SK-N-SH treated with all-trans-retinoic acid at 6 μM for 48 hours (cell line): ENCODE data around the gene EEF1AKMT3.

Experiments used
- ATAC-seq: fragments of 200-7000 bp; cut with Tn5 transposase; 3 replicates; pipeline ENCODE4 v1.9.1; 2020; ENCODE audit warnings: mild to moderate bottlenecking, moderate library complexity
- ARNTL ChIP-seq: fragments of 450-650 bp; formaldehyde crosslinking; IDR thresholded peaks from 2 replicates; pipeline ENCODE4 v1.5.0; 2020; ENCODE audit warnings: low read depth, mild to moderate bottlenecking, moderate library complexity, borderline replicate concordance
- BACH2 ChIP-seq: fragments of 250-450 bp; sonication (Bioruptor Pico); IDR thresholded peaks from 2 replicates; pipeline ENCODE4 v1.9.0; 2021; ENCODE audit warnings: mild to moderate bottlenecking, borderline replicate concordance
- CSRNP3 ChIP-seq: fragments of 250-450 bp; sonication (Bioruptor Pico); IDR thresholded peaks from 2 replicates; pipeline ENCODE4 v1.5.1; 2021; ENCODE audit warnings: mild to moderate bottlenecking, moderate library complexity
- ESRRG ChIP-seq: fragments of 250-450 bp; sonication (Bioruptor Pico); IDR thresholded peaks from 2 replicates; pipeline ENCODE4 v1.6.1; 2021; ENCODE audit warnings: mild to moderate bottlenecking
- GLIS3 ChIP-seq: fragments of 250-450 bp; sonication (Bioruptor Pico); IDR thresholded peaks from 2 replicates; pipeline ENCODE4 v1.5.0; 2020; ENCODE audit warnings: mild to moderate bottlenecking, moderate library complexity
- ISL1 ChIP-seq: fragments of 250-450 bp; sonication (Bioruptor Pico); IDR thresholded peaks from 2 replicates; pipeline ENCODE4 v2.1.2; 2022; ENCODE audit warnings: mild to moderate bottlenecking, moderate library complexity
- PATZ1 ChIP-seq: fragments of 250-450 bp; sonication (Bioruptor Pico); IDR thresholded peaks from 2 replicates; pipeline ENCODE4 v1.8.0; 2020; ENCODE audit warnings: mild to moderate bottlenecking, moderate library complexity, borderline replicate concordance
- PPARA ChIP-seq: fragments of 250-450 bp; sonication (Bioruptor Pico); IDR thresholded peaks from 2 replicates; pipeline ENCODE4 v1.5.0; 2020; ENCODE audit warnings: mild to moderate bottlenecking, borderline replicate concordance
- RARB ChIP-seq: fragments of 250-450 bp; sonication (Bioruptor Pico); IDR thresholded peaks from 2 replicates; pipeline ENCODE4 v1.8.0; 2021; ENCODE audit warnings: mild to moderate bottlenecking, moderate library complexity
- SNAI2 ChIP-seq: fragments of 250-450 bp; sonication (Bioruptor Pico); IDR thresholded peaks from 2 replicates; pipeline ENCODE4 v1.5.0; 2020; ENCODE audit warnings: mild to moderate bottlenecking, moderate library complexity
- TCF4 ChIP-seq: fragments of 250-450 bp; sonication (Bioruptor Pico); IDR thresholded peaks from 2 replicates; pipeline ENCODE4 v1.8.0; 2021; ENCODE audit warnings: mild to moderate bottlenecking, moderate library complexity, borderline replicate concordance
- TOX ChIP-seq: fragments of 250-450 bp; sonication (Bioruptor Pico); IDR thresholded peaks from 2 replicates; pipeline ENCODE4 v1.8.0; 2021; ENCODE audit warnings: mild to moderate bottlenecking, moderate library complexity, borderline replicate concordance
- ZC3H10 ChIP-seq: fragments of 250-450 bp; sonication (Bioruptor Pico); IDR thresholded peaks from 2 replicates; pipeline ENCODE4 v1.5.1; 2021; ENCODE audit warnings: mild to moderate bottlenecking, moderate library complexity
- ZFP3 ChIP-seq: fragments of 250-450 bp; sonication (Bioruptor Pico); IDR thresholded peaks from 2 replicates; pipeline ENCODE4 v1.5.0; 2020; ENCODE audit warnings: mild to moderate bottlenecking, moderate library complexity
- ZFP30 ChIP-seq: fragments of 450-650 bp; formaldehyde crosslinking; IDR thresholded peaks from 2 replicates; pipeline ENCODE4 v1.5.0; 2022; ENCODE audit warnings: mild to moderate bottlenecking, moderate library complexity
- ZNF565 ChIP-seq: fragments of 450-650 bp; formaldehyde crosslinking; conservative IDR thresholded peaks from 2 replicates; pipeline ENCODE4 v1.5.0; 2020; ENCODE audit warnings: low read depth, mild to moderate bottlenecking, moderate library complexity
- ZNF70 ChIP-seq: fragments of 450-650 bp; formaldehyde crosslinking; IDR thresholded peaks from 2 replicates; pipeline ENCODE4 v1.5.0; 2020; ENCODE audit warnings: mild to moderate bottlenecking, moderate library complexity
- ZNF8 ChIP-seq: fragments of 450-650 bp; formaldehyde crosslinking; IDR thresholded peaks from 2 replicates; pipeline ENCODE4 v1.5.0; 2020; ENCODE audit warnings: mild to moderate bottlenecking, moderate library complexity
- TF ChIP-seq, protein P1 (sequence below): fragments of 250-450 bp; sonication (Bioruptor Pico); IDR thresholded peaks from 2 replicates; pipeline ENCODE4 v1.5.0; 2020; ENCODE audit warnings: mild to moderate bottlenecking, moderate library complexity

EEF1AKMT3 gene

DNA sequence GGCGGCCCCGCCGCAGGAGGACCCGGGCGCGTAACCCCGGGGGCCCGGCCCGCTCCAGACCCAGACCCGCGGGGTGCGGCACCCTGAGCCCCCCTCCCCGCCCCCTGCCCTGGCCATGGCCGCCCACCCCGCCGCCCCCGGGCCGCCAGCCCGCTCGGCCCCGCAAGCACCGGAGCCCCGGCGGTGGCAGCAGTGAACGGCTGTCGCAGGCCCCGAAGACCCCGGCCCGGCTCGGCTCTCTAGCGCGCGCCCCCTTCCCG is 17.3 kb upstream of the EEF1AKMT3 start (continued):
- TF ChIP-seq, protein P1, sequence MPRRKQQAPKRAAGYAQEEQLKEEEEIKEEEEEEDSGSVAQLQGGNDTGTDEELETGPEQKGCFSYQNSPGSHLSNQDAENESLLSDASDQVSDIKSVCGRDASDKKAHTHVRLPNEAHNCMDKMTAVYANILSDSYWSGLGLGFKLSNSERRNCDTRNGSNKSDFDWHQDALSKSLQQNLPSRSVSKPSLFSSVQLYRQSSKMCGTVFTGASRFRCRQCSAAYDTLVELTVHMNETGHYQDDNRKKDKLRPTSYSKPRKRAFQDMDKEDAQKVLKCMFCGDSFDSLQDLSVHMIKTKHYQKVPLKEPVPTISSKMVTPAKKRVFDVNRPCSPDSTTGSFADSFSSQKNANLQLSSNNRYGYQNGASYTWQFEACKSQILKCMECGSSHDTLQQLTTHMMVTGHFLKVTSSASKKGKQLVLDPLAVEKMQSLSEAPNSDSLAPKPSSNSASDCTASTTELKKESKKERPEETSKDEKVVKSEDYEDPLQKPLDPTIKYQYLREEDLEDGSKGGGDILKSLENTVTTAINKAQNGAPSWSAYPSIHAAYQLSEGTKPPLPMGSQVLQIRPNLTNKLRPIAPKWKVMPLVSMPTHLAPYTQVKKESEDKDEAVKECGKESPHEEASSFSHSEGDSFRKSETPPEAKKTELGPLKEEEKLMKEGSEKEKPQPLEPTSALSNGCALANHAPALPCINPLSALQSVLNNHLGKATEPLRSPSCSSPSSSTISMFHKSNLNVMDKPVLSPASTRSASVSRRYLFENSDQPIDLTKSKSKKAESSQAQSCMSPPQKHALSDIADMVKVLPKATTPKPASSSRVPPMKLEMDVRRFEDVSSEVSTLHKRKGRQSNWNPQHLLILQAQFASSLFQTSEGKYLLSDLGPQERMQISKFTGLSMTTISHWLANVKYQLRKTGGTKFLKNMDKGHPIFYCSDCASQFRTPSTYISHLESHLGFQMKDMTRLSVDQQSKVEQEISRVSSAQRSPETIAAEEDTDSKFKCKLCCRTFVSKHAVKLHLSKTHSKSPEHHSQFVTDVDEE (CRISPR knock-in tag): no peak
- TF ChIP-seq ESRRG (CRISPR knock-in tag): no peak
- TF ChIP-seq CSRNP3 (CRISPR knock-in tag): no peak
- TF ChIP-seq, all 23 proteins: peak for 0

DNA sequence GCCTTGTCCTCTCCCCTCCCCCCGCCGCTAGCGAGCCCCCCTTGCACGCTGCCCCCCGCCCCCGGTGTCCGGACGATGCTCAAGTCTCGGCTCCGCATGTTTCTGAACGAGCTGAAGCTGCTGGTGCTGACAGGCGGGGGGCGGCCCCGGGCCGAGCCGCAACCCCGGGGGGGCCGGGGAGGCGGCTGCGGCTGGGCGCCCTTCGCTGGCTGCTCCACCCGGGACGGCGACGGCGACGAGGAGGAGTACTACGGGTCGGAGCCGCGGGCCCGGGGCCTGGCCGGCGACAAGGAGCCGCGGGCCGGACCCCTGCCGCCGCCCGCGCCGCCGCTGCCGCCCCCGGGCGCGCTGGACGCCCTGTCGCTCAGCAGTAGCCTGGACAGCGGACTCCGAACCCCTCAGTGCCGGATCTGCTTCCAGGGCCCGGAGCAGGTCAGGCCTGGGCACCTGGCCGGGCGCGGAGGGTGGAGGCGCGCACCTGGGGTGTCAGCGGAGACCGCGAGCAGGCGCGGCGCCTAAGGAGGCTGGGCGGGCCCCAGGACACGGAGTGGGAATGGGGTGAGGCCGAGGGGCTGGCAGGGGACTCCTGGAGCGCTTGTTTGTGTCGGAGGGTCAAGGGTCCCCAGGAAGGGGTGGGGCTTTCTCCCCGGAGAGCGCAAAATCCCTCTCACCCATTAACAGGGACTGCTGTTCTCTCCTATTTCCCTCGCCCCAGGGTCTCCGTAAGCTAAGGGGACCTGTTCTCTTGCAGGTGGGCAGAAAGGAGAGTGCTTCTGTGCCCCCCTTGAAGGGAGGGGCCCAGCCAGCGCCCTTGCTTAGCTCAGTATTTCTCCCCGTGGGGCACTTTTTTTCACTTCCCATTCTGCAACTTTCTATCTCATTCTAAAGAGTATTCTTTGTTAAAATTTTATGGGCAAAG is 16.7 kb upstream of the EEF1AKMT3 start:
- TF ChIP-seq ZC3H10 (CRISPR knock-in tag): no peak
- no peak for TF ChIP-seq ZNF70
- TF ChIP-seq TOX (CRISPR knock-in tag): no peak
- TF ChIP-seq PPARA: no peak
- TF ChIP-seq, protein P1 (CRISPR knock-in tag): no peak
- TF ChIP-seq BACH2 (CRISPR knock-in tag): no peak
- no peak for TF ChIP-seq ZFP3
- no peak for TF ChIP-seq SNAI2 (CRISPR knock-in tag)
- no peak for TF ChIP-seq ZFP30
- no peak for TF ChIP-seq TCF4 (CRISPR knock-in tag)
- no peak for TF ChIP-seq ARNTL (CRISPR knock-in tag)
- TF ChIP-seq CSRNP3 (CRISPR knock-in tag): no peak
- TF ChIP-seq ZNF8 (CRISPR knock-in tag): no peak
- TF ChIP-seq ISL1 (CRISPR knock-in tag): no peak
- TF ChIP-seq RARB: no peak
- no peak for TF ChIP-seq PATZ1 (CRISPR knock-in tag)
- no peak for ATAC-seq

DNA sequence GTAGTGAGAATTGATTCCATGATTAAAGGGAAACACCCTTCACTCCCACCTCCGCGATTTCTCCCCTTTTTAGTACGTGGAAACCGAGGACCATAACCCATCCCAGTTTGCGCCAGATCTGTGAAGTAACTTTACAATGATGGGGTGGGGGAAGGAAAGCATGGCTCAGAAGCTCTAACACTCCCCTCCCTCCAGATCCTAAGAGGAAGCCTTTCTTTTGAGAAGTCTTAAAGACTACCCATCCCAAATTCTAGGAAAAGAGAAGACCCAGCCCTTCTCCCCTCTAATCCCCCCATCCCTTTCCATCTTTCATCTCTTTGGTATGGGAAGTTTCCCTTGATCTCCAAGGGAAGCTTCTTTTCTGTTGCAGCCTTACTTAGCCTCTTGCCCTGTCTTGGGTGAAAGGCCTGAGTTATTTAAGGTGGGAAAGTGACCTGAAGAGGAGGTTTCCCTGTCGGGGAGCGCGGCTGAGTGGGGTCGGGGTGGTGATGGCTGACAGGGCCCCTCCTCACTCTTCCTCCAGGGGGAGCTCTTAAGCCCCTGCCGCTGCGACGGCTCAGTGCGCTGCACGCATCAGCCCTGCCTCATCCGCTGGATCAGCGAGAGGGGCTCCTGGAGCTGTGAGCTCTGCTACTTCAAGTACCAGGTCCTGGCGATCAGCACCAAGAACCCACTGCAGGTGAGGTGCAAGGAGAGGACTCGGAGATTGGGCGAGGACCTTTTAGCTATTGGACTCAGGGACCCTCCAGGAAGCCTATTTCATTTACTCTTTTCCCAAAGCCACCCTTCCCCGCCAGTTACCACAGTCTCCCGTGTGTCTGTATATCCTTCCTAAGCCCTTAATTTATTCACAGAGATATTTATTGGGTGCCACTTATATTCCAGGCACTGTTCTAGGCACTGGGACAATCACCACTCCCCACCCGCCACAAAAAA is 15.7 kb upstream of the EEF1AKMT3 start:
- no peak for TF ChIP-seq RARB
- TF ChIP-seq GLIS3 (CRISPR knock-in tag): no peak
- no peak for TF ChIP-seq ZNF70
- TF ChIP-seq BACH2 (CRISPR knock-in tag): no peak
- TF ChIP-seq ZNF565: no peak
- ATAC-seq: no peak
